ENCODE data around the gene WDR18.

- no peak for TF ChIP-seq FOXA1 (IDR thresholded peaks at IDR 0.05)
- no peak for TF ChIP-seq HNF4G (IDR thresholded peaks at IDR 0.05)
- TF ChIP-seq CTCF (IDR thresholded peaks at IDR 0.05; ENCODE audit: low read depth, low read length, missing input control): no peak
- TF ChIP-seq, protein P1, sequence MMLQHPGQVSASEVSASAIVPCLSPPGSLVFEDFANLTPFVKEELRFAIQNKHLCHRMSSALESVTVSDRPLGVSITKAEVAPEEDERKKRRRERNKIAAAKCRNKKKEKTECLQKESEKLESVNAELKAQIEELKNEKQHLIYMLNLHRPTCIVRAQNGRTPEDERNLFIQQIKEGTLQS (IDR thresholded peaks at IDR 0.05): no peak
- TF ChIP-seq, protein P2, sequence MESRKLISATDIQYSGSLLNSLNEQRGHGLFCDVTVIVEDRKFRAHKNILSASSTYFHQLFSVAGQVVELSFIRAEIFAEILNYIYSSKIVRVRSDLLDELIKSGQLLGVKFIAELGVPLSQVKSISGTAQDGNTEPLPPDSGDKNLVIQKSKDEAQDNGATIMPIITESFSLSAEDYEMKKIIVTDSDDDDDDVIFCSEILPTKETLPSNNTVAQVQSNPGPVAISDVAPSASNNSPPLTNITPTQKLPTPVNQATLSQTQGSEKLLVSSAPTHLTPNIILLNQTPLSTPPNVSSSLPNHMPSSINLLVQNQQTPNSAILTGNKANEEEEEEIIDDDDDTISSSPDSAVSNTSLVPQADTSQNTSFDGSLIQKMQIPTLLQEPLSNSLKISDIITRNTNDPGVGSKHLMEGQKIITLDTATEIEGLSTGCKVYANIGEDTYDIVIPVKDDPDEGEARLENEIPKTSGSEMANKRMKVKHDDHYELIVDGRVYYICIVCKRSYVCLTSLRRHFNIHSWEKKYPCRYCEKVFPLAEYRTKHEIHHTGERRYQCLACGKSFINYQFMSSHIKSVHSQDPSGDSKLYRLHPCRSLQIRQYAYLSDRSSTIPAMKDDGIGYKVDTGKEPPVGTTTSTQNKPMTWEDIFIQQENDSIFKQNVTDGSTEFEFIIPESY (IDR thresholded peaks at IDR 0.05): no peak
- no peak for TF ChIP-seq SP1 (IDR thresholded peaks at IDR 0.05)
- TF ChIP-seq, protein P3, sequence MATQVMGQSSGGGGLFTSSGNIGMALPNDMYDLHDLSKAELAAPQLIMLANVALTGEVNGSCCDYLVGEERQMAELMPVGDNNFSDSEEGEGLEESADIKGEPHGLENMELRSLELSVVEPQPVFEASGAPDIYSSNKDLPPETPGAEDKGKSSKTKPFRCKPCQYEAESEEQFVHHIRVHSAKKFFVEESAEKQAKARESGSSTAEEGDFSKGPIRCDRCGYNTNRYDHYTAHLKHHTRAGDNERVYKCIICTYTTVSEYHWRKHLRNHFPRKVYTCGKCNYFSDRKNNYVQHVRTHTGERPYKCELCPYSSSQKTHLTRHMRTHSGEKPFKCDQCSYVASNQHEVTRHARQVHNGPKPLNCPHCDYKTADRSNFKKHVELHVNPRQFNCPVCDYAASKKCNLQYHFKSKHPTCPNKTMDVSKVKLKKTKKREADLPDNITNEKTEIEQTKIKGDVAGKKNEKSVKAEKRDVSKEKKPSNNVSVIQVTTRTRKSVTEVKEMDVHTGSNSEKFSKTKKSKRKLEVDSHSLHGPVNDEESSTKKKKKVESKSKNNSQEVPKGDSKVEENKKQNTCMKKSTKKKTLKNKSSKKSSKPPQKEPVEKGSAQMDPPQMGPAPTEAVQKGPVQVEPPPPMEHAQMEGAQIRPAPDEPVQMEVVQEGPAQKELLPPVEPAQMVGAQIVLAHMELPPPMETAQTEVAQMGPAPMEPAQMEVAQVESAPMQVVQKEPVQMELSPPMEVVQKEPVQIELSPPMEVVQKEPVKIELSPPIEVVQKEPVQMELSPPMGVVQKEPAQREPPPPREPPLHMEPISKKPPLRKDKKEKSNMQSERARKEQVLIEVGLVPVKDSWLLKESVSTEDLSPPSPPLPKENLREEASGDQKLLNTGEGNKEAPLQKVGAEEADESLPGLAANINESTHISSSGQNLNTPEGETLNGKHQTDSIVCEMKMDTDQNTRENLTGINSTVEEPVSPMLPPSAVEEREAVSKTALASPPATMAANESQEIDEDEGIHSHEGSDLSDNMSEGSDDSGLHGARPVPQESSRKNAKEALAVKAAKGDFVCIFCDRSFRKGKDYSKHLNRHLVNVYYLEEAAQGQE (IDR thresholded peaks at IDR 0.05): no peak
- TF ChIP-seq, protein P4, sequence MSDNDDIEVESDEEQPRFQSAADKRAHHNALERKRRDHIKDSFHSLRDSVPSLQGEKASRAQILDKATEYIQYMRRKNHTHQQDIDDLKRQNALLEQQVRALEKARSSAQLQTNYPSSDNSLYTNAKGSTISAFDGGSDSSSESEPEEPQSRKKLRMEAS (IDR thresholded peaks at IDR 0.05): no peak
- no peak for TF ChIP-seq EGR1 (IDR thresholded peaks at IDR 0.05; ENCODE audit: low read depth in 2 of 2)
- TF ChIP-seq GABPA (IDR thresholded peaks at IDR 0.05 in 1 of 2, conservative IDR thresholded peaks at IDR 0.05 in 1 of 2): no peak
- no peak for TF ChIP-seq TAF1 (conservative IDR thresholded peaks at IDR 0.05)
- no peak for TF ChIP-seq YY1 (IDR thresholded peaks at IDR 0.05)
- no peak for TF ChIP-seq JUND (IDR thresholded peaks at IDR 0.05)
These were observed 19.1 kb upstream of the WDR18 start for GRCh38 chr19:964761-965694.
